HG03575 (cell line): ENCODE measurements around the gene LRBA.
"Not testable (repeated sequence)": the region's sequence is repeated elsewhere in the genome, so short reads cannot be mapped to it uniquely, and the experiment has no call there.

ENCODE experiments used
- ATAC-seq: cut with Tn5 transposase; IDR thresholded peaks from one replicate; pipeline ENCODE4 v1.9.1; 2021; ENCODE audit not compliant: unreplicated experiment, insufficient number of reproducible peaks, low FRiP score; ENCODE audit errors: extremely low read depth

LRBA gene

DNA sequence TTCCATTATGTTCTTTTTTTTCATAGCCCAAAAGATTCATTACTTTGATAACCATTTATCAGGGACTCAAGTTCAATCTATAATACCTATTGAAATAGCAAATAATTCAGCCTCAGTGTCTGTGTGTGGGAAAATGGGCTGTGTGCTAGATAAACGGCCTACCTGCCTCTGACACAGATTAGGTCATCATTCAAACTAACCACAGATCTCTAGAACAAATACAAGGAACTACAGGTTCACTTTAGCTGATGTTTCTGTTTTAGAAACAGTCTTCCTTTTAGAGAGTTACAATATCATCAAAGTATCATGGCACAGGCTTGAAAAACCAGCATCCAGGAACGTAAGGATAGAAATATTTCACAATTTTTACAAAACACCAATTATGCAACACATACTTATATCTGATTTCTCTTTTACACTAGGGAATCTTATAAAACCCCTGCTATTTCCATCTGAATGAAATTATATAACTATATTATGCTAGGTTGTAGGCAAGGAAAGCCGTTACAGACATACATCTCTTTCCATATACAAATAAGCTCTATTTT, 489.7 kb downstream of the LRBA start:
- ATAC-seq = no peak

- no peak for ATAC-seq
Observed at GRCh38 chr4:150518559-150518958, 496.5 kb downstream of the LRBA start.

DNA sequence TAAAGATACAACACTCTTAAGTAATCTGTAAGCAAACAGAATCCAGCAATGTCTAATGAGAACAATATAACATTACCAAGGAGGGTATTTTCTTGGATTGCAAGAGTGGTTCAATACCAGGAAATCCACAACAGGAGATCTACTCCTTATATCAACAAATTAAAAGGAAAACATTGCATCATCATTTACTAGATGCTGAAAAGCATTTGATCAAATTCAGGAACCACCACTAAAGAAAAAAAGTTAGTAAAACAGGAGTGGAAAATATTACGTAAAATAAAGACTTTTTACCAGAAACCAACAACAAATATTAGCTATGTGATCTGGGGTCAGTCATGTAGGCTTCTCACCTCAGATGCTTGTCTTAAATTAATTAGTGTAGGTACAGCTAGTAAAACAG, 499.9 kb downstream of the LRBA start:
- no peak for ATAC-seq

DNA sequence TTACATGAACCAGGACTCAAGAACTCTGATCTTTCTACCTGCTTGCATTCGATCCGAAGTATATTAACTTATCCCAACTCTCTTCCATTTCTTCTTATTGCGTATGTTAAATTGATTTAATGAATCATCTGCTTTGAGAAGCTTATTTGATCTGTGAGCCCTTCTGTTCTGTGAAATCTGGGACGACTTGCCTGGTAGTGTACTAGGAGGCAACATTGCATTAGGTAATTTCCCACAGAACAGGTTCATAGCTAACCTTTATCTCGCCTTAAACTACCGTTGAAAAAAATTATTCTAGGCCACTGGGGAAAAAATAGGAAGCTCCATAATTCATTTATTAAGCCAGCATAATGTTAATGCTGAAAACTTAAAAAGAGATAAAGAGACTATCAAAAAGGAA, 500.4 kb downstream of the LRBA start:
- ATAC-seq = no peak

GRCh38 chr4:150510176-150510865, 504.8 kb downstream of the LRBA start:
- ATAC-seq = no peak

DNA sequence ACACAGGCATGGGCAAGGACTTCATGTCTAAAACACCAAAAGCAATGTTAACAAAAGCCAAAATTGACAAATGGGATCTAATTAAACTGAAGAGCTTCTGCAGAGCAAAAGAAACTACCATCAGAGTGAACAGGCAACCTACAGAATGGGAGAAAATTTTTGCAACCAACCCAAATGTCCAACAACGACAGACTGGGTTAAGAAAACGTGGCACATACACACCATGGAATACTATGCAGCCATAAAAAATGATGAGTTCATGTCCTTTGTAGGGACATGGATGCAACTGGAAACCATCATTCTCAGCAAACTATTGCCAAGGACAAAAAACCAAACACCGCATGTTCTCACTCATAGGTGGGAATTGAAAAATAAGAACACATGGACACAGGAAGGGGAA, 507.4 kb downstream of the LRBA start:
- not testable (repeated sequence) for ATAC-seq

- no peak for ATAC-seq
Observed at GRCh38 chr4:150501983-150502382, 513.1 kb downstream of the LRBA start.

DNA sequence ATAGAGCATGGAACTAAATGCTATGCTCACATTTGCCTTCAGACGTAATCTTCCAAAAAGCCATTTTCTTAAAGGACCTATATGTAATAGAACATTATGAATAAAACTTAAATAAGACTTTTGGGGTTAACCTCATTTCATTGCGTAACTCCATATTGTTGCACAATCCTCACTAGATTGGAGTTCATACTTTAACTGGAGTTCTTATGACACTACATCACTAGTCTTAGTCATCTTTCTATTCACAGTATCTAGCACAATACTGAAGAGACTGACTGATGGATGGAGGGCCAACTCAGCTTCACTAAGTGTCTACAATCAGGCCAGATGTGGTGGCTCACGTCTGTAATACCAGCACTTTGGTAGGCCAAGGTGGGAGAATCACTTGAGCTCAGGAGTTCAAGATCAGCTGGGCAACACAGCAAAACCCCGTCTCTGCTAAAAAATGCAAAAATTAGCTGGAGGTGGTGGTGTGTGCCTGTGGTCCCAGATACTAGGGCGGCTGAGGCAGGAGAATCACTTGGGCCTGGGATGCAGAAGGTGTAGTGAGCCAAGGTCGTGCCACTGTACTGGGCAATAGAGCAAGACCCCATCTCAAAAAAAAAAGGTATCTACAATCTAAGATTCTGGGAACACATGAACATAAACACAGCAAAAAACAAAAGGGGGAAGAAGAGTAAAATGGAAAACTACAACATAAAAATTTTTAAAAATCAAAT, 513.9 kb downstream of the LRBA start:
- no peak for ATAC-seq

DNA sequence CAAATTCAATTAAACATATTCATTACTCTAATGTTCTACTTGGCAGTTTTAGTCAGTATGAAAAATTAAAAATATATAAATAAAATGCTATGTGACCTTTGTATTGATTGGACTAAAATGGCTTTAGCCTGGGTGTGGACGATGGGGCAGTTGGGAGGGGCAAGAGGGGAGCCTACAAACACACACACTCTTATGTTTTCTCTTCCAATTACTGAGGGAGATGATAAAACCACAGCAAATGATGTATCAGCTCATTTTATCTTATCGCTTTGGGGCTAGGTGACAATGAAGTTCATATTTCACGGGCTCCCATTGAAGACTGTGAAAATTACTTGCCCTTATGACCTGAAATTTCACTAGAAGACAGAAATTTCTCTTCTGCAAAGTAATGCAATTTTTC, 517.5 kb downstream of the LRBA start:
- ATAC-seq = no peak

- no peak for ATAC-seq
Observed at GRCh38 chr4:150495550-150495949, 519.5 kb downstream of the LRBA start.

- ATAC-seq = no peak
Observed at GRCh38 chr4:150493851-150494250, 521.2 kb downstream of the LRBA start.

- no peak for ATAC-seq
Observed at GRCh38 chr4:150491132-150492049, 523.7 kb downstream of the LRBA start.

- ATAC-seq = no peak
Observed at GRCh38 chr4:150482581-150482980, 532.5 kb downstream of the LRBA start.

GRCh38 chr4:150479657-150480056, 535.4 kb downstream of the LRBA start:
- no peak for ATAC-seq

DNA sequence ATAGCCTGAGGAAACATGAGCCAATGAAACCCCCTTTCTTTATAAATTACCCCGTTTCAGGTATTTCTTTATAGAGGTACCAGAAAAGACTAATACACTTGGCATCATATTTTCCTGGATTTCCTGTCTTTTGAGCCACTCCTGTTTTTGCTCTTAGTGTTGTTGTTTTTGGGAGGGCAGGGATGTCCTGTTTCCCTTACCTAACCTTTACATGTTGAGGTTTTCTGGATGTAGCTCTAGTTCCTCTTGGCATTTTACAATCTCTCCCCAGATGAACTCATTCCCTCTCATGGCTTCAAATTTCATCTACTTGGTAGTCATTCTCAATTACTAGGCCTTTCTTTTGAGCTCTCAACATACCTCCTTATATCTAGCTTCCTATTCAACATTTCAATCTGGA, 537.2 kb downstream of the LRBA start:
- no peak for ATAC-seq

- no peak for ATAC-seq
Observed at GRCh38 chr4:150476776-150477175, 538.3 kb downstream of the LRBA start.

- ATAC-seq = no peak
Observed at GRCh38 chr4:150475763-150476162, 539.3 kb downstream of the LRBA start.

DNA sequence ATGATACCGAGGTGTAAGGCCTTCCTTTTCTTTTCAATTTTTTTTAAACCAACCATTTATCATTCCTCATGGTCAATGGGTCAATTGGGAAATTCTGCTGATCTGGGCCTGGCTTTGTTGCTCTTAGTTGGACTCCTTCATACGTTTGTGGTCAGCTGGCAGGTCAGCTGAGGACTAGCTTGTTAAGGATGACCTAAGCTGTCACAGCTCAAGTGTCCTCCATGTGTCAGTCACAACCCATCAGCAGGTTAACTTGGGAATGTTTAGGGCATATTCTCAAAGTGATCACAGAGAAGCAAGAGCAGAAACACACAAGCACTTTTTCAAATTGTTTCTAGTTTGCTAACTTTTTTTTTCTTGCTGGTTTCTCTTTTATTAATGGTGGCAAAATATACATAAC, 550.6 kb downstream of the LRBA start:
- no peak for ATAC-seq

DNA sequence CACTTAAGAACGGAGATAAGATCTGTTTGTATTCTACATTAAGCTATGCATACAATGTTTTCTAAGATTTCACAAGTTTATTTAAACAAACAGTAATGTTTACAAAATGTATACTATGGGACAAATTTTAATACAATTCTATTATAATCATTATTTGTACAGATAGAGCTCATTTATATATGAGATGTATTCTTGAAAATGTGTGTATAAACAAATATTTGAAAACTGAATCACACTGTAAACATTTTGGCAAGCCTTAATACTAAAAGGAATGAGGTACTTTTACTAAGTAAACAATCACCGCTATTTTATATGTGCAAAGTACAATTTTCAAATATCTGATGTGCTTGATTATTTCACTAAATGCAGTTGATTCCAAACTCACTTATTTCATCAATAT, 552.3 kb downstream of the LRBA start:
- no peak for ATAC-seq
